Common myeloid progenitor, CD34-positive (primary cell): Measurements from ENCODE around the gene JPT1.

Experiments
- CTCF ChIA-PET: fragments of 350-600 bp; sonication (Branson Sonifier 250); formaldehyde crosslinking; loops from one replicate; lab custom pipeline; 2021; ENCODE audit warnings: antibody characterized with exemption; lab: Charles Lee
- POLR2A ChIA-PET: fragments of 350-600 bp; sonication (Branson Sonifier 250); formaldehyde crosslinking; loops from one replicate; lab custom pipeline; 2021; ENCODE audit warnings: antibody characterized with exemption; lab: Charles Lee
- DNase-seq, 3 donors: peaks; one replicate each; pipeline versions ENCODE4 v3.0.0 to v3.0.0-alpha.2; 2013
- H3K27ac ChIP-seq, 2 experiments: 1 replicate in 1 of 2; 2 replicates in 1 of 2; pipeline ENCODE4 v1.7.0; 2013; ENCODE audit warnings: inconsistent platforms in 2 of 2, low read length in 2 of 2, mild to moderate bottlenecking in 2 of 2, low read depth in 1 of 2, moderate library complexity in 1 of 2; ENCODE audit not compliant: severe bottlenecking in 2 of 2, insufficient read depth in 1 of 2, poor library complexity in 1 of 2
- H3K27me3 ChIP-seq, 5 experiments: replicated peaks in 2 of 5; 1 replicate in 3 of 5; 2 replicates in 2 of 5; pipeline versions ENCODE4 v1.6.1 to v1.7.0; 2013; ENCODE audit warnings: low read length in 4 of 5, mild to moderate bottlenecking in 2 of 5, moderate library complexity in 2 of 5, inconsistent platforms in 1 of 5; ENCODE audit not compliant: insufficient read depth in 5 of 5, control insufficient read depth in 4 of 5
- H3K36me3 ChIP-seq, 4 experiments: 1 replicate in 2 of 4; 2 replicates in 2 of 4; pipeline versions ENCODE4 v1.6.1 to v1.7.0; 2013; ENCODE audit warnings: low read length in 3 of 4, control low read depth in 1 of 4, mild to moderate bottlenecking in 1 of 4; ENCODE audit not compliant: control insufficient read depth in 4 of 4, insufficient read depth in 4 of 4
- H3K4me1 ChIP-seq, 4 experiments: 1 replicate in 3 of 4; 2 replicates in 1 of 4; pipeline versions ENCODE4 v1.6.1 to v1.7.1; 2013; ENCODE audit warnings: low read length in 3 of 4, mild to moderate bottlenecking in 3 of 4, control low read depth in 1 of 4, inconsistent platforms in 1 of 4, moderate library complexity in 1 of 4; ENCODE audit not compliant: control insufficient read depth in 4 of 4, insufficient read depth in 4 of 4; ENCODE audit errors: control extremely low read depth in 1 of 4
- H3K4me3 ChIP-seq, 7 experiments: 1 replicate in 4 of 7; 2 replicates in 3 of 7; pipeline versions ENCODE4 v1.5.1 to v1.7.0; 2013; ENCODE audit warnings: mild to moderate bottlenecking in 7 of 7, low read length in 6 of 7, moderate library complexity in 6 of 7, inconsistent platforms in 2 of 7, low read depth in 2 of 7, control low read depth in 1 of 7; ENCODE audit not compliant: insufficient read depth in 4 of 7, control insufficient read depth in 1 of 7; ENCODE audit errors: extremely low read depth in 1 of 7
- H3K9me3 ChIP-seq, 5 experiments: 1 replicate in 4 of 5; 2 replicates in 1 of 5; pipeline versions ENCODE4 v1.6.1 to v1.7.1; 2013; ENCODE audit warnings: low read length in 4 of 5, mild to moderate bottlenecking in 2 of 5, inconsistent platforms in 1 of 5, low read depth in 1 of 5, moderate library complexity in 1 of 5; ENCODE audit not compliant: control insufficient read depth in 4 of 5, insufficient read depth in 2 of 5; ENCODE audit errors: control extremely low read depth in 1 of 5
- WGBS: methylation state at CpG from one replicate; pipeline ENCODE4 v1.1.5; 2013; ENCODE audit not compliant: insufficient coverage; 5-methylcytosine and 5-hydroxymethylcytosine counted together

JPT1 gene

GRCh38 chr17:75151930-75152329 is 2.4 kb downstream of the JPT1 start:
- Histone ChIP-seq H3K27me3 (no peaks in the 10 kb centered on the region), H3K4me1 (peaks cover 0 to 21% (median 20%) of the 10 kb centered on the region in 4 experiments), H3K27ac (no peak overlapping the region), H3K36me3 (peaks cover 5 to 20% (median 11%) of the 10 kb centered on the region in 4 experiments), H3K4me3 (no peak overlapping the region), H3K9me3 (no peaks in the 10 kb centered on the region)
- 100% methylated on average over 1 of the region's 6 CpGs for WGBS
- ChIA-PET CTCF (interaction anchor here (0.9 to 1.0 kb wide), 2 partner anchors 13 to 41 kb away, joined by 3 read pairs; no protein-coding TSS in a partner anchor), POLR2A (no interaction called here)
- DNase-seq: no peak

DNA sequence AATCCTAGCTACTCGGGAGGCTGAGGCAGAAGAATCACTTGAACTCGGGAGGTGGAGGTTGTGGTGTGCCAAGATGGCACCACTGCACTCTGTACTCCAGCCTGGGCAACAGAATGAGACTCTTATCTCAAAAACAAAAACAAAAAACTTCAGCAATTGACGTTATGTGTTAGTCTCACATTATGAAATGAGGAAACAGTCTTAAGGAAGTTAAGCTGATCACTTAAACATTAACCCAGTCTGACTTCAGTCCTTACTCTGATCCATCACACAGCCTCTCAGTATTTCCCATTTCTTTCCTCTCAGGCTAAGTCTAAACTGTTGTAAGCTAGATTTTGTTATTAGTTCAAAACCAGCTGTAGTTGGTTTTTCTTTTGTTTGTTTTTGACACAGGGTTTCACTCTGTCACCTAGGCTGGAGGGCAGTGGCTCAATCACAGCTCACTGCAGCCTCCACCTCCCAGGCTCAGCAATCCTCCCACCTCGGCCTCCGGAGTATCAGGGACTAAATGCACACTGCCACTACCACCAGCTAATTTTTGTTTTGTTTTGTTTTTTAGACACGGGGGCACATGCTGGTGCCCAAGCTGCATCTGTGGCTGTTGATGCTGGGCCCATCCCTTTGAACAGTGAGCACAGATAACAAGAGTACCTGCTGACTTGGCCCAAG is 6.3 kb downstream of the JPT1 start:
- Histone ChIP-seq H3K36me3 (peaks cover 14 to 57% (median 37%) of the 10 kb centered on the region in 4 experiments), H3K4me3 (no peak overlapping the region), H3K27ac (no peak overlapping the region), H3K4me1 (peaks cover 0 to 10% (median 6%) of the 10 kb centered on the region in 4 experiments), H3K9me3 (no peaks in the 10 kb centered on the region), H3K27me3 (no peaks in the 10 kb centered on the region)
- CTCF ChIA-PET: interaction anchor here (0.8 to 3.7 kb wide), 8 partner anchors 14 to 108 kb away, joined by 3 to 19 read pairs (median 5); partner anchors contain the start of gene NT5C
- no peak for DNase-seq
- WGBS: 100% methylated on average over 3 of the region's 6 CpGs
- POLR2A ChIA-PET: no interaction called here

DNA sequence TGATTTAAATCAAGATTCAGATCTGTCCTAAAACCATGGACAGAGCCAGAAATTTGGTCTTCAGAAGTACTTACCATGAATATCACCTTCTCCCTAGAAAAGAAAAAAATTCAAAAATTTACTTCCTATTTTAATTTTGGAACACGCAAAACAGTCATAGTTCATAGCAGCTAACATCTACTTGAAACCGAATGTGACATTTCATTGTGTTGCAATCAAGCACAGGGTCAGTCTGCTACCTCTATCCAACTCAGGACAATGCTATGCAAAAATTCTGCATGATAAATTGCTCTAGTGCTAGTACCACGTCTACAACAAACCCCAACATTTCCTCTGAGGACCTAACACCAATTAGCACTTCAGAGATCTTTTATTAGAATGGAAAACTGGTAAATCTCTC is 7.7 kb downstream of the JPT1 start:
- Histone ChIP-seq H3K27me3 (no peaks in the 10 kb centered on the region), H3K4me3 (no peak overlapping the region), H3K4me1 (peaks cover 0 to under 1% (median 0%) of the 10 kb centered on the region in 4 experiments), H3K36me3 (peaks cover 18 to 66% (median 45%) of the 10 kb centered on the region in 4 experiments), H3K9me3 (no peaks in the 10 kb centered on the region), H3K27ac (no peak overlapping the region)
- WGBS: 94% methylated on average over 2 of the region's 3 CpGs
- POLR2A ChIA-PET: interaction anchor here (1.7 kb wide), 1 partner anchor 22 kb away, joined by 5 read pairs; no protein-coding TSS in a partner anchor
- DNase-seq: no peak
- CTCF ChIA-PET: interaction anchor here (1.2 to 2.1 kb wide), 3 partner anchors 12 to 99 kb away, joined by 4 to 10 read pairs (median 6); partner anchors contain the start of gene KCTD2

GRCh38 chr17:75144816-75145512 is 9.3 kb downstream of the JPT1 start:
- POLR2A ChIA-PET: interaction anchor here (0.7 to 1.7 kb wide), 3 partner anchors 14 to 34 kb away, joined by 3 to 5 read pairs (median 3); partner anchors contain the start of gene NT5C
- Histone ChIP-seq H3K27me3 (no peaks in the 10 kb centered on the region), H3K9me3 (no peaks in the 10 kb centered on the region), H3K27ac (no peak overlapping the region), H3K36me3 (peaks cover 18 to 75% (median 48%) of the 10 kb centered on the region in 4 experiments), H3K4me1 (peaks cover 0 to 8% (median 3%) of the 10 kb centered on the region in 4 experiments), H3K4me3 (no peak overlapping the region)
- DNase-seq: no peak
- CTCF ChIA-PET: interaction anchor here (0.6 to 2.1 kb wide), 9 partner anchors 8 to 160 kb away, joined by 3 to 10 read pairs (median 3); partner anchors contain the start of gene NT5C
- 100% methylated on average over 8 of the region's 11 CpGs for WGBS

GRCh38 chr17:75142236-75142971 is 11.9 kb downstream of the JPT1 start:
- POLR2A ChIA-PET: no interaction called here

GRCh38 chr17:75138519-75138918 is 15.8 kb downstream of the JPT1 start:
- H3K4me3 ChIP-seq: no peak overlapping the region
- no peak for DNase-seq
- POLR2A ChIA-PET: no interaction called here
- H3K36me3 ChIP-seq: peaks cover 4 to 47% (median 25%) of the 10 kb centered on the region in 4 experiments
- CTCF ChIA-PET: no interaction called here
- H3K27me3 ChIP-seq: no peaks in the 10 kb centered on the region
- H3K27ac ChIP-seq: no peak overlapping the region
- no peaks in the 10 kb centered on the region for H3K9me3 ChIP-seq
- 100% methylated on average over 2 of the region's 5 CpGs for WGBS
- peaks cover 0 to 8% (median 3%) of the 10 kb centered on the region in 4 experiments for H3K4me1 ChIP-seq

More at GRCh38 chr17:75142236-75142971, 11.9 kb downstream of the JPT1 start:
- no peak for DNase-seq
- H3K27ac ChIP-seq: no peak overlapping the region
- H3K4me1 ChIP-seq: peaks cover 0 to 8% (median 3%) of the 10 kb centered on the region in 4 experiments
- peaks cover 16 to 68% (median 42%) of the 10 kb centered on the region in 4 experiments for H3K36me3 ChIP-seq
- no peak overlapping the region for H3K4me3 ChIP-seq
- no peaks in the 10 kb centered on the region for H3K9me3 ChIP-seq
- CTCF ChIA-PET: interaction anchor here (0.9 to 3.9 kb wide), 3 partner anchors 11 to 73 kb away, joined by 3 to 22 read pairs (median 3); partner anchors contain the start of gene NT5C
- H3K27me3 ChIP-seq: no peaks in the 10 kb centered on the region
- 97% methylated on average over 6 of the region's 13 CpGs for WGBS
